ENCODE data around the gene LNP1. TPM values are rescaled to one million over a fixed set of nuclear protein-coding genes. Genes with fewer than 3 reads are reported as not detected.

The LNP1 gene
- total RNA-seq, 4 donors from 2014 or later = 0.64 to 0.97 (median 0.76) TPM; not detected in 1

- Histone ChIP-seq H3K36me3 (no peaks in the 10 kb centered on the region), H3K27ac (no peak overlapping the region), H3K27me3 (no peaks in the 10 kb centered on the region), H3K4me1 (no peaks in the 10 kb centered on the region), H3K4me3 (no peak overlapping the region), H3K9me3 (no peaks in the 10 kb centered on the region)
- no peak for TF ChIP-seq POLR2AphosphoS5 (IDR thresholded peaks at IDR 0.05)
- TF ChIP-seq EP300 (IDR thresholded peaks at IDR 0.05) = no peak
- TF ChIP-seq POLR2A (IDR thresholded peaks at IDR 0.05) = no peak
- TF ChIP-seq, protein P1, sequence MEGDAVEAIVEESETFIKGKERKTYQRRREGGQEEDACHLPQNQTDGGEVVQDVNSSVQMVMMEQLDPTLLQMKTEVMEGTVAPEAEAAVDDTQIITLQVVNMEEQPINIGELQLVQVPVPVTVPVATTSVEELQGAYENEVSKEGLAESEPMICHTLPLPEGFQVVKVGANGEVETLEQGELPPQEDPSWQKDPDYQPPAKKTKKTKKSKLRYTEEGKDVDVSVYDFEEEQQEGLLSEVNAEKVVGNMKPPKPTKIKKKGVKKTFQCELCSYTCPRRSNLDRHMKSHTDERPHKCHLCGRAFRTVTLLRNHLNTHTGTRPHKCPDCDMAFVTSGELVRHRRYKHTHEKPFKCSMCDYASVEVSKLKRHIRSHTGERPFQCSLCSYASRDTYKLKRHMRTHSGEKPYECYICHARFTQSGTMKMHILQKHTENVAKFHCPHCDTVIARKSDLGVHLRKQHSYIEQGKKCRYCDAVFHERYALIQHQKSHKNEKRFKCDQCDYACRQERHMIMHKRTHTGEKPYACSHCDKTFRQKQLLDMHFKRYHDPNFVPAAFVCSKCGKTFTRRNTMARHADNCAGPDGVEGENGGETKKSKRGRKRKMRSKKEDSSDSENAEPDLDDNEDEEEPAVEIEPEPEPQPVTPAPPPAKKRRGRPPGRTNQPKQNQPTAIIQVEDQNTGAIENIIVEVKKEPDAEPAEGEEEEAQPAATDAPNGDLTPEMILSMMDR (IDR thresholded peaks at IDR 0.05) = no peak
- no peak for DNase-seq (ENCODE audit: low spot score in 2 of 2)
Observed at GRCh38 chr3:100416176-100416575, 14.8 kb downstream of the LNP1 start.

- Histone ChIP-seq H3K27me3 (no peaks in the 10 kb centered on the region), H3K9me3 (no peaks in the 10 kb centered on the region), H3K4me3 (no peak overlapping the region), H3K36me3 (no peaks in the 10 kb centered on the region), H3K4me1 (no peaks in the 10 kb centered on the region), H3K27ac (no peak overlapping the region)
- no peak for DNase-seq (ENCODE audit: low spot score in 2 of 2)
- 56% methylated on average over 1 of the region's 1 CpG for WGBS
- no peak for TF ChIP-seq POLR2AphosphoS5 (IDR thresholded peaks at IDR 0.05)
- no peak for TF ChIP-seq EP300 (IDR thresholded peaks at IDR 0.05)
- TF ChIP-seq POLR2A (IDR thresholded peaks at IDR 0.05) = no peak
- TF ChIP-seq, protein P1 (IDR thresholded peaks at IDR 0.05) = no peak
Observed at GRCh38 chr3:100416863-100417262, 15.5 kb downstream of the LNP1 start.

DNA sequence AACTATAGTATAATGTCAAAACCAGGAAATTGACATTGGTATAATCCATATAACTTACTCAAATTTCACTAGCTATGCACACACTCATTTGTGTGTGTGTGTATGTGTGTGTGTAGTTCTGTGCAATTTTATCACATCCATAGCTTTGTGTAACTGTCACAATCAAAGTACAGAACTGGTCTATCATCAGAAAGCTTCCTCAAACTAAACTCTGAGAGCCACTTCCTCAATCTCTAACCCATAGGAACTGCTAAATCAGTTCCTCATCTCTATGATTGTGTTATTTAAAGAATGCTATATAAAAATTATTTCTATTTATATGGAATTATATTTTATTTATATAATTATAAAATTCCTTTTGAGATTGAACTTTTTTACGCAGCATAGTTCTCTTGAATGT, 18.1 kb downstream of the LNP1 start:
- Histone ChIP-seq H3K4me3 (no peak overlapping the region), H3K36me3 (no peaks in the 10 kb centered on the region), H3K4me1 (no peaks in the 10 kb centered on the region), H3K9me3 (no peaks in the 10 kb centered on the region), H3K27ac (no peak overlapping the region), H3K27me3 (no peaks in the 10 kb centered on the region)
- 90% methylated on average over 1 of the region's 1 CpG for WGBS
- TF ChIP-seq EP300 (IDR thresholded peaks at IDR 0.05) = no peak
- no peak for TF ChIP-seq POLR2A (IDR thresholded peaks at IDR 0.05)
- TF ChIP-seq, protein P1 (IDR thresholded peaks at IDR 0.05) = no peak
- no peak for TF ChIP-seq POLR2AphosphoS5 (IDR thresholded peaks at IDR 0.05)
- no peak for DNase-seq (ENCODE audit: low spot score in 2 of 2)

DNA sequence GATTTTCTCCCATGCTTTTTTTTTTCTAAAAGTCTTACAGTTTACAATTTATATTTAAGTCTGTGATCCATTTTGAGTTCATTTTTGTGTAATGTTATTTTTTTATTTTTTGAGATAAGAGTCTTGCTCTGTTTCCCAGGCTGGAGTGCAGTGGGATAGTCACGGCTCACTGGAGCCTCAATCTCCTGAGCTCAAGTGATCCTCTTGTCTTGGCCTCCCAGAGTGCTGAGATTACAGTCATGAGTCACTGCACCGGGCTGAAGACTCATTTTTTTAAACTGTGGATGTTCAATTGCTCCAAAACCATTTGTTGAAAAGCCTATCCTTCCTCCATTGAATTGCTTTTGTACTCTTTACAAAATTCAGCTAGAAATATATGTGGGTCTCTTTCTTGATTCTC, 19.5 kb downstream of the LNP1 start:
- DNase-seq (ENCODE audit: low spot score in 2 of 2) = no peak
- Histone ChIP-seq H3K27me3 (no peaks in the 10 kb centered on the region), H3K9me3 (no peaks in the 10 kb centered on the region), H3K4me3 (no peak overlapping the region), H3K4me1 (no peaks in the 10 kb centered on the region), H3K36me3 (no peaks in the 10 kb centered on the region), H3K27ac (no peak overlapping the region)
- no peak for TF ChIP-seq EP300 (IDR thresholded peaks at IDR 0.05)
- no peak for TF ChIP-seq POLR2AphosphoS5 (IDR thresholded peaks at IDR 0.05)
- TF ChIP-seq POLR2A (IDR thresholded peaks at IDR 0.05) = no peak
- TF ChIP-seq, protein P1 (IDR thresholded peaks at IDR 0.05) = no peak
- 91% methylated on average over 2 of the region's 2 CpGs for WGBS

GRCh38 chr3:100423611-100424010, 22.3 kb downstream of the LNP1 start:
- Histone ChIP-seq H3K4me1 (no peaks in the 10 kb centered on the region), H3K27me3 (no peaks in the 10 kb centered on the region), H3K27ac (no peak overlapping the region), H3K36me3 (no peaks in the 10 kb centered on the region), H3K4me3 (no peak overlapping the region), H3K9me3 (no peaks in the 10 kb centered on the region)
- TF ChIP-seq, protein P1 (IDR thresholded peaks at IDR 0.05) = no peak
- TF ChIP-seq POLR2A (IDR thresholded peaks at IDR 0.05) = no peak
- no peak for TF ChIP-seq POLR2AphosphoS5 (IDR thresholded peaks at IDR 0.05)
- no peak for TF ChIP-seq EP300 (IDR thresholded peaks at IDR 0.05)
- no peak for DNase-seq (ENCODE audit: low spot score in 2 of 2)
- over 99% methylated on average over 5 of the region's 5 CpGs for WGBS
